Hematopoietic multipotent progenitor cell treated with erythropoietin and hydrocortisone succinate and interleukin-3 and kit ligand, for 15 days (in vitro differentiated cells): ENCODE data around the gene CYS1.
A peak's percentile ranks its signal among the peaks of the same experiment; 100 is the strongest.
"Not testable (repeated sequence)": the region's sequence is repeated elsewhere in the genome, so short reads cannot be mapped to it uniquely, and the experiment has no call there.

Experiments
- DNase-seq: peaks from one replicate; pipeline ENCODE4 v3.0.0-alpha.2; 2015; ENCODE audit warnings: low spot score

Gene CYS1

GRCh38 chr2:10029875-10030223 is 50.4 kb downstream of the CYS1 start:
- no peak for DNase-seq

GRCh38 chr2:10028988-10029874 is 51.0 kb downstream of the CYS1 start:
- peak; percentile 66 for DNase-seq

DNA sequence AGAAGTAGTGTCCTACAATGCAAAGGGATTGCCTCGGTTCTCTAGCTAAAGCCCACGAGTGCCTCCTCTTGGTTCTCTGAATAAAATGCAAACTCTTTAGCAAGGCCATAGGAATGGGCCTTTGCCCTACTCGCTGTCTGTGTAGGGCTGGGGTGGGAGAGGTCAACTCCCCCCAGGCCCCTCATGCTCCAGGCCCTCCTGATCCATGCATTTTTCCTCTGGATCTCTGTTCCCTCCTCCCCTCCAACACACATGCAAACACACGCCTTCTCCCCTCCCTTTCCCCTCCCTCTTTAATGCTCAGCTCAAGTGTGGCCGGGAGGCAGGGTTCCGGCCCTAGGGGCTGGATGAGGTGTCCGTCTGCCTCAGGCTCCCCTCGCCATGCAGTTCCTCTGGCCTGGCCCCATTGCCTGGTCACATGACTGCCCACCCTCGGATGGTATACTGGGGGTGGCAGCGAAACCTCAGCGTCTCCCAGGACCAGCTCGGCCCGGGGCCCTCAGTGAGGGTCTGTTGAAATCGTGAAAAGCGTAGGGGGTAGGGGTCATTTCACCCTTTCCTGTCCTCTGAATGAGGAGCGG is 51.7 kb downstream of the CYS1 start:
- no peak for DNase-seq

GRCh38 chr2:10027660-10028330 is 52.4 kb downstream of the CYS1 start:
- no peak for DNase-seq

DNA sequence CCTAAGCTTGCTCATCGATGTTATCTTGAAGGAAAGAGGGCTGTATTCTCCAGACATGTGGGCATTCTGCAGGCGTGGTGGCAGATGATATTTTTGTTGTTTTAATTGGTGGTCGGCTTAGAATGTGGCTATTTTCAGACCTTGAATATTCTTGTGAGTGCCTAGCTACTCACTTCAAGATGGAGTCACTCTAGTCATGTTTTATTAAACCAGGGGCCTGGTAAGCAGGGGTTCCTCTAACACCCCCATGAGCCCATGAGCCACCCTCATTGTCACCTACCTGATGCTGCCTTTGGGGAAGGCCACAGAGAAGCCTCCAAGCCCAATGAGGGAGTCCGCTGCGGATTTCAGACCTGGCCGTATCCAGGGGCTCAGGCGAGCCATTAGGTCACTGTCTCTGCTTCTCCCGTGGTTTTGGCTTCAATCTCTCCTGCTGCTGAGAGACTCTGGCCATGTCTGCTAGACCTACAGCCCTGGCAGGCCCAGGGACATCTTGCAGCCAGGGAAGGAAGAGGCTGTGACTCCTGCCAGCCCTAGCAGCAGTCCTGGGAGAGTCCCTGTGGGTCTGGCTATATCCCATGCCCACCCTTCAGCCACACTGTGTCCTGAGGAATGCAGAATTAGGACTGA is 53.2 kb downstream of the CYS1 start:
- DNase-seq = no peak

DNA sequence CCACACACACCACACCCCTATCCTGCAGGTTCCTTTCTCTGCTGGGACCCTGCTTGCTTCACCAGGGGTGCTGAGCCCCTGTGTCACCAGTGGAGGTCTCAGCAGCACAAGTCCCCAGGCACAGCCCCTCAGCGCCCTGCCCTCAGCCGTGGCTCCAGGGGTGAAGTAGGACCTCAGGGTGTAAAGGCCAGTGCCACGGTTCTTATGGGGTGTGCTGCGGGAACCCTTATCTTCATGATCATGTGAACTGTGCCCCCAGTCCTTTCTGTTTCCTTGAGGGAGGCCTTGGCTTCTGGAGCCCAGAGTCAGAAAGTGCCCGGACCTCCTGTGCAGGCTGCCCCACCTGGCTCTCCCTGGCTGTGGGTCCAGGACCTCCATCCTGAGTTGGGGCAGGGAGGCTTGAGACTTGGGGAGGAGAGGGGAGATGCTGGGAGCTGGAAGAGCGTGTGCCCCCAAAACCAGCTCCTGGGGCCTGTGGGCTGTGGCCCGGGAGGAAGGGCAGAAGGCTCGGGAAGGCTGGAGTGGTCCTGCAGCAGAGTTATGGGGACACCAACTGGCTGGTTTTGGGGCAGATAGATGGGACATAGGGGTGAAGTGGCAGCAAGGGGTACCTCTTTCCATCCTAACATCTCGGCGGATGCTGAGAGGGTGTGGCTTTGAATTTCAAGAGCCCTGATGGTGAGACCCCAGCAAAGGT is 57.1 kb downstream of the CYS1 start:
- no peak for DNase-seq

- no peak for DNase-seq
Measured at GRCh38 chr2:10022445-10022844, 57.8 kb downstream of the CYS1 start.

GRCh38 chr2:10022041-10022421 is 58.2 kb downstream of the CYS1 start:
- no peak for DNase-seq

DNA sequence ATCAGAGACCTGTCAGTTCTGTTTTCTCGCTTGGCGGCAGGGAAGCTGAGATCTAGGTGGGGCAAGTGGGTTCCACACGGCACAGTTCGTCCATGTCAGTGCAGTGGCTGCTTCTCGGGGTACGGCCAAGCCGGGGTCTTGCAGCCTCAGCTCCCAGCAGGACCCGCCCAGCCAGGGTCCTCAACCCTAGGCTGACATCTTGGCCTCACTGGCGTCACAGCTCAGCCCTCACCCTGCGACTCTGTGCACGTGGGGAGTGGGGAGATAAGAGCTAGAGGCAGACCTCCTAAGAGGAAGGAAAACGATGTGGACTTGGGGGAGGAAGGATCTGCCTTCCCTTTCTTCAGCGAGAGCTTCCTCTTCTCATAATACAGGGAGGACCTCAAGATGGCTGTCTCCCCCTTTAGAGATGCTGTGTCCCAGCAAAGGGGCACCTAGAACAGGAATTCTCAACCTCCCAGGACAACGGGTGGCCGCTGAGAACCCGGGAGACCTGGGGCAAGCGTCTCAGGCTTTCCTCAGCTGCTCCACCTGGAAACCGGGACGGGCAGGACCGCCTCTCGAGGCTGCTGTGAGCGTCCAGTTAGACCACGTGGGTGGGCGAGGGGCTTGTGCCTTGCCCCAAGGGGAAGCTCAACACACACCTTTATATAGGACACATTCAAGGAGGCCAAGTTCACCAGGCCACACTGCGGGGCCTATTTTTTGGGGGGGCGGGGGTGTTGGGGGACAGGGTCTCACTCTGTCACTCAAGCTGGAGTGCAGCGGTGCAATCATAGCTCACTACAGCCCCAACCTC is 60.4 kb downstream of the CYS1 start:
- DNase-seq = no peak

- no peak for DNase-seq
Measured at GRCh38 chr2:10019174-10019573, 61.0 kb downstream of the CYS1 start.

DNA sequence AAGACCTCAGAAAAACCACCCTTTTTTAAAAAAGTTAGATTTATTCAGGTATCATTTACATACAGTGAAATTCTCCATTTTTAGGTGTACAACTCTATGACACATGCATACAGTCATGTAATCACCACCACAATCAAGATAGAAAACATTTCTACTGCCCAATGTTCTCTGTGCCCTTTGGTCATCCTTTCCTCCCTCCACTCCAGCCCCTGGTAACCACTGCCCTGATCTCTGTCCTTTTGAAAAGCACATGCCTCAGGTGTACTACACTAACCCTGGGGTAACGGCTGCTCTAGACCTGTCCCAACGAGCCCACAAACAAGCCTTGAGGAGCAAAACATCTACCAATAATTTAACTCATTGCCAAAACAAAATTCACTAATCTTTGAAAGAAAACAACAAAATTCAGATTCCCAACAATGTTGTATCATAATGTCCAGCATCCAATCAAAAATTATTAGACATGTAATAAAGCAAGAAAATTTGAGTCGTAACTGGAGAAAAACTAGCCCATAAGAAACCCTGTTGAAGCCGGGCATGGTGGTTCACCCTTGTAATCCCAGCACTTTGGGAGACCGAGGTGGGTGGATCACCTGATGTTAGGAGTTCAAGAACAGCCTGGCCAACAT is 62.8 kb downstream of the CYS1 start:
- DNase-seq = no peak

DNA sequence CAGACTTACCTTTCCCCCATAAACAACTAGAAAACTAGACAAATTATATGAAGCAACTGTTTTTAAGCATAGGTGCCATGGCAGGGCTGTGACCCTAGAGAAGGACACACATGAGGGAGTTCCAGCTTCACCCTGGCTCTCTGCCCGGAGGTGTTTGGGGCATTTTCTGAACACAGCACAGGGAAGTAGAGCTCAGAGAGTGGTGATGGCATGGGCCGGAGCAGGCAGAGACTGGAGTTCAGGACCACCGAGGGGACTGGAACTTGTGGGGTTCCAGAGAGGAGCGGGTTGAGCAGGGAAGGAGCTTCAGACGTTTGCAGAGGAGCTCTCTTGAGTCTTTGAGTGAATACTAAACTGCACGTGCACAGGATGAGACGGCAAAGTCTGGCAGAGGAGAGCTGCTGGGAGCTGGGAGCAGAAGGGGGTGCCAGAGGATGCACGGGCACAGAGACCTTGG is 63.4 kb downstream of the CYS1 start:
- no peak for DNase-seq

DNA sequence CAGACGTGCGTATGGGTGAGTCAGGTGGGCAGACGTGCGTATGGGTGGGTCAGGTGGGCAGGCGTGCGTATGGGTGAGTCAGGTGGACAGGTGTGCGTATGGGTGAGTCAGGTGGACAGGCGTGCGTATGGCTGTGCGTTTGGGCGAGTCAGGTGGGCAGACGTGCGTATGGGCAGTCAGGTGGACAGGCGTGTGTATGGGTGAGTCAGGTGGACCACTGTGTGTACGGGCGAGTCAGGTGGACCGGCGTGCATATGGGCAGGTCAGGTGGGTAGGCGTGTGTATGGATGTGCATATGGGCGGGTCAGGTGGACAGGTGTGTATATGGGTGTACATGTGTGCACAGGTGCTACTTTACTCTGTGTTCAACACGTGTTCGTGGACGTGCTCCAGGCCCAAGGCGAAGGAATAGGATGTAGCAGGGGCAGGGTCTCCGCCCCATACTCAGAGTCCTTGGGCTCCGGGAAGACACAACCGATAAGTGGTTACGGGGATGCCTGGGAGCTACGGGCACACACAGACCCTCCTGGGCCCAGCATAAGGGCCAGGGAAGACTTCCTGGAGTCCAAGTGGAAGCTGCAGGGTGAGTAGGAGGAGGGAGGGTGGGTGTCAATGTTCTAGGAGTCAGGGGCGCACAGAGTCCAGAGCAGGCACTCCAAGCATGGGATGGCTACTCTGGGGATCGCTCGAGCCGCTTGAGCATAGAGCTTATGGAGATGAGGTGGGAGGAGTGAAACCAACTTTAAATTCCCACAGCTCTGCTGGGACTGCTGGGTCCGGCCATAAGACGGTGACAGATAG is 64.0 kb downstream of the CYS1 start:
- no peak for DNase-seq

DNA sequence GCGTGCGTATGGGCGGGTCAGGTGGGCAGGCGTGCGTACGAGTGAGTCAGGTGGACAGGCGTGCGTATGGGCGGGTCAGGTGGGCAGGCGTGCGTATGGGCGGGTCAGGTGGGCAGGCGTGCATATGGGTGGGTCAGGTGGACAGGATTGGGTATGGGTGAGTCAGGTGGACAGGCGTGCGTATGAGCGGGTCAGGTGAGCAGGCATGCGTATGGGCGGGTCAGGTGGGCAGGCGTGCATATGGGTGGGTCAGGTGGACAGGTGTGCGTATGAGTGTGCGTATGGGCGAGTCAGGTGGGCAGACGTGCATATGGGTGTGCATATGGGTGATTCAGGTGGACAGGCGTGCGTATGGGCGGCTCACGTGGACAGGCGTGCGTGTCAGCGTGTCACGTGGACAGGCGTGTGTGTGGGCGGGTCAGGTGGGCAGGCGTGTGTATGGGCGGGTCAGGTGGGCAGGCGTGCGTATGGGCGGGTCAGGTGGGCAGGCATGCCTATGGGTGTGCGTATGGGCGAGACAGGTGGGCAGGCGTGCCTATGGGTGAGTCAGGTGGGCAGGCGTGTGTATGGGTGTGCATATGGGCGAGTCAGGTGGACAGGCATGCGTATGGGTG is 64.7 kb downstream of the CYS1 start:
- not testable (repeated sequence) for DNase-seq

DNA sequence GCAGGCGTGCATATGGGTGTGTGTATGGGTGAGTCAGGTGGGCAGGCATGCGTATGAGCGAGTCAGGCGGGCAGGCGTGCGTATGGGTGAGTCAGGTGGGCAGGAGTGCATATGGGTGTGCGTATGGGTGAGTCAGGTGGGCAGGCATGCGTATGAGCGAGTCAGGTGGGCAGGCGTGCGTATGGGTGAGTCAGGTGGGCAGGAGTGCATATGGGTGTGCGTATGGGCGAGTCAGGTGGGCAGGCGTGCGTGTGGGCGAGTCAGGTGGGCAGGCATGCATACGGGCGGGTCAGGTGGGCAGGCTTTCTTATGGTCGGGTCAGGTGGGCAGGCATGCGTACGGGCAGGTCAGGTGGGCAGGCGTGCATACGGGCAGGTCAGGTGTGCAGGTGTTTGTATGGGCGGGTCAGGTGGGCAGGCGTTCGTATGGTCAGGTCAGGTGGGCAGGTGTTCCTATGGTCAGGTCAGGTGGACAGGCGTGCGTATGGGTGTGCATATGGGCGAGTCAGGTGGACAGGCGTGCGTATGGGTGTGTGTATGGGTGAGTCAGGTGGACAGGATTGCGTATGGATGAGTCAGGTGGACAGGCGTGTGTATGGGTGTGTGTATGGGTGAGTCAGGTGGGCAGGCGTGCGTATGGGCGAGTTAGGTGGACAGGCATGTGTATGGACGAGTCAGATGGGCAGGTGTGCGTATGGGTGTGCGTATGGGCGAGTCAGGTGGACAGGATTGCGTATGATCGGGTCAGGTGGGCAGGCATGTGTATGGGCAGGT is 65.6 kb downstream of the CYS1 start:
- DNase-seq = no peak

DNA sequence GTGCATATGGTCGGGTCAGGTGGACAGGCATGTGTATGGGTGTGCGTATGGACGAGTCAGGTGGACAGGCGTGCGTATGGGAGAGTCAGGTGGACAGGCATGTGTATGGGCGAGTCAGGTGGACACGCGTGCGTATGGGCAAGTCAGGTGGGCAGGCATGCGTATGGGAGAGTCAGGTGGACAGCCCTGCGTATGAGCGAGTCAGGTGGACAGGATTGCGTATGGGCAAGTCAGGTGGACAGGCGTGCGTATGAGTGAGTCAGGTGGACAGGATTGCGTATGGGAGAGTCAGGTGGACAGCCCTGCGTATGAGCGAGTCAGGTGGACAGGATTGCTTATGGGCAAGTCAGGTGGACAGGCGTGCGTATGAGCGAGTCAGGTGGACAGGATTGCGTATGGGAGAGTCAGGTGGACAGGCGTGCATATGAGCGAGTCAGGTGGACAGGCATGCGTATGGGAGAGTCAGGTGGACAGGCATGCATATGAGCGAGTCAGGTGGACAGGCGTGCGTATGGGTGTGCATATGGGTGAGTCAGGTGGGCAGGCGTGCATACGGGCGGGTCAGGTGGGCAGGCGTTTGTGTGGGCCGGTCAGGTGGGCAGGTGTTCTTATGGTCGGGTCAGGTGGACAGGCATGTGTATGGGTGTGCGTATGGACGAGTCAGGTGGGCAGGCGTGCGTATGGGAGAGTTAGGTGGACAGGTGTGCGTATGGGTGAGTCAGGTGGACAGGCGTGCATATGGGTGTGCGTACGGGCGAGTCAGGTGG is 66.4 kb downstream of the CYS1 start:
- DNase-seq = not testable (repeated sequence)

- DNase-seq = no peak
Measured at GRCh38 chr2:10012963-10013461, 67.2 kb downstream of the CYS1 start.
